GM12878 (cell line): Measurements from ENCODE around the gene IQSEC2. TPM values are rescaled to one million over a fixed set of nuclear protein-coding genes. Genes with fewer than 3 reads are reported as not detected.

ENCODE experiments used
- ATAC-seq: fragments of 200-7000 bp; cut with Tn5 transposase; 3 replicates; pipeline ENCODE4 v1.9.1; 2020; ENCODE audit warnings: mild to moderate bottlenecking, moderate library complexity
- BruUV-seq: library from RNA; stranded (reverse); fragments of 400-500 nt; replicated peaks from 2 replicates; lab custom pipeline; 2021; lab: Mats Ljungman, UMichigan
- CTCF ChIA-PET: fragments of 300-600 bp; sonication (Branson Sonifier 250); formaldehyde crosslinking; extraction: SDS; loops from one replicate; lab custom pipeline; 2021; ENCODE audit warnings: inconsistent platforms; lab: Yijun Ruan, JAX
- POLR2A ChIA-PET: fragments of 350-600 bp; formaldehyde crosslinking; extraction: SDS; loops from one replicate; lab custom pipeline; 2021; ENCODE audit warnings: inconsistent platforms; lab: Charles Lee
- RAD21 ChIA-PET: fragments of 300-600 bp; sonication (Branson Sonifier 250); formaldehyde crosslinking; loops from one replicate; lab custom pipeline; 2023; ENCODE audit warnings: antibody characterized with exemption; ENCODE audit not compliant: unreplicated experiment; lab: Charles Lee
- SMC1A ChIA-PET: fragments of 300-600 bp; sonication (Branson Sonifier 250); formaldehyde crosslinking; loops from one replicate; lab custom pipeline; 2023; ENCODE audit not compliant: unreplicated experiment, uncharacterized antibody; lab: Charles Lee
- DNase-seq: peaks from one replicate; pipeline ENCODE4 v3.0.0-alpha.2; 2011; ENCODE audit warnings: low read depth, low spot score
- FAIRE-seq: peaks from 3 replicates; lab custom pipeline; 2011; peaks lifted over from hg19 to GRCh38; lab: Jason Lieb, UNC
- H2AFZ ChIP-seq: 2 replicates; pipeline ENCODE4 v1.6.0; 2011; ENCODE audit warnings: low read depth, low read length, control low read depth; ENCODE audit not compliant: control insufficient read depth
- H3K27ac ChIP-seq: 2 replicates; pipeline ENCODE4 v1.5.1; 2011; ENCODE audit warnings: control low read depth; ENCODE audit not compliant: control insufficient read depth, insufficient read depth
- H3K27me3 ChIP-seq, 2 experiments: replicated peaks in 1 of 2; 2 replicates each; pipeline versions ENCODE4 v1.6.0 to v1.6.1; 2011; ENCODE audit warnings: low read length in 1 of 2; ENCODE audit not compliant: control insufficient read depth in 2 of 2, insufficient read depth in 2 of 2
- H3K36me3 ChIP-seq, 2 experiments: 2 replicates each; pipeline ENCODE4 v1.5.1; 2011; ENCODE audit warnings: low read length in 1 of 2; ENCODE audit not compliant: control insufficient read depth in 2 of 2, insufficient read depth in 2 of 2
- H3K4me1 ChIP-seq: 2 replicates; pipeline ENCODE4 v1.6.1; 2011; ENCODE audit warnings: mild to moderate bottlenecking, low read length, moderate library complexity, mixed read lengths; ENCODE audit not compliant: control insufficient read depth, insufficient read depth
- H3K4me2 ChIP-seq: 2 replicates; pipeline ENCODE4 v1.6.0; 2011; ENCODE audit warnings: control low read depth; ENCODE audit not compliant: control insufficient read depth, insufficient read depth
- H3K4me3 ChIP-seq: fragments of 200-600 bp; sonication (generic); 2 replicates; pipeline ENCODE4 v1.5.1; 2016
- H3K79me2 ChIP-seq: 2 replicates; pipeline ENCODE4 v1.6.0; 2011; ENCODE audit warnings: low read length; ENCODE audit not compliant: control insufficient read depth, insufficient read depth
- H3K9ac ChIP-seq: 2 replicates; pipeline ENCODE4 v1.8.0; 2011; ENCODE audit warnings: low read length, control low read depth, mixed read lengths; ENCODE audit not compliant: control insufficient read depth, insufficient read depth
- H3K9me3 ChIP-seq: replicated peaks from 3 replicates; pipeline ENCODE4 v1.5.1; 2011; ENCODE audit warnings: mild to moderate bottlenecking, low read length; ENCODE audit not compliant: control insufficient read depth, insufficient read depth
- H4K20me1 ChIP-seq: 2 replicates; pipeline ENCODE4 v1.6.0; 2011; ENCODE audit not compliant: control insufficient read depth, insufficient read depth
- ESRRA ChIP-seq: IDR thresholded peaks from 2 replicates; pipeline ENCODE4 v1.6.1; 2012; ENCODE audit warnings: mild to moderate bottlenecking, low read length, improper control_type of control experiment
- FOXM1 ChIP-seq: IDR thresholded peaks from 2 replicates; pipeline ENCODE4 v1.6.1; 2012; ENCODE audit warnings: low read depth, mild to moderate bottlenecking, inconsistent platforms, low read length, moderate library complexity
- GATAD2B ChIP-seq: fragments of 450-650 bp; conservative IDR thresholded peaks from 2 replicates; pipeline ENCODE4 v1.6.1; 2017; ENCODE audit warnings: low read depth, mild to moderate bottlenecking, moderate library complexity
- KAT2A ChIP-seq: conservative IDR thresholded peaks from 2 replicates; pipeline ENCODE4 v1.6.1; 2011; ENCODE audit warnings: low read depth, low read length; ENCODE audit not compliant: control insufficient read depth
- LARP7 ChIP-seq: fragments of 450-650 bp; IDR thresholded peaks from 2 replicates; pipeline ENCODE4 v1.6.1; 2017; ENCODE audit warnings: mild to moderate bottlenecking
- NFIC ChIP-seq: IDR thresholded peaks from 2 replicates; pipeline ENCODE4 v1.6.1; 2012; ENCODE audit warnings: low read depth, mild to moderate bottlenecking, inconsistent platforms, low read length, moderate library complexity
- NFYB ChIP-seq: IDR thresholded peaks from 2 replicates; pipeline ENCODE4 v1.6.1; 2011; ENCODE audit warnings: low read depth, mild to moderate bottlenecking, low read length, improper control_type of control experiment, moderate library complexity; ENCODE audit not compliant: insufficient read depth
- NR2C2 ChIP-seq: IDR thresholded peaks from 2 replicates; pipeline ENCODE4 v1.6.1; 2011; ENCODE audit warnings: borderline replicate concordance, low read depth; ENCODE audit not compliant: control insufficient read depth, insufficient read length
- POLR2AphosphoS5 ChIP-seq: IDR thresholded peaks from 2 replicates; pipeline ENCODE4 v1.6.1; 2011; ENCODE audit warnings: mild to moderate bottlenecking, low read length, inconsistent platforms
- RAD51 ChIP-seq: fragments of 450-650 bp; IDR thresholded peaks from 2 replicates; pipeline ENCODE4 v1.6.1; 2016; ENCODE audit warnings: moderate library complexity, mild to moderate bottlenecking, inconsistent platforms
- RCOR1 ChIP-seq: conservative IDR thresholded peaks from 2 replicates; pipeline ENCODE4 v1.6.1; 2012; ENCODE audit warnings: low read depth, low read length, improper control_type of control experiment
- RFX5 ChIP-seq: IDR thresholded peaks from 2 replicates; pipeline ENCODE4 v1.6.1; 2011; ENCODE audit warnings: low read depth, low read length, improper control_type of control experiment
- SMAD1 ChIP-seq: fragments of 450-650 bp; IDR thresholded peaks from 2 replicates; pipeline ENCODE4 v1.6.1; 2018; ENCODE audit warnings: mild to moderate bottlenecking, low read depth; ENCODE audit not compliant: partially characterized antibody
- SMAD5 ChIP-seq: IDR thresholded peaks from 2 replicates; pipeline ENCODE4 v1.6.1; 2016; ENCODE audit warnings: antibody characterized with exemption, low read depth
- SREBF2 ChIP-seq: IDR thresholded peaks from 2 replicates; pipeline ENCODE4 v1.6.1; 2012; ENCODE audit warnings: mild to moderate bottlenecking, low read length
- STAT1 ChIP-seq: fragments of 450-650 bp; conservative IDR thresholded peaks from 2 replicates; pipeline ENCODE4 v1.6.1; 2014; ENCODE audit warnings: antibody characterized with exemption, mild to moderate bottlenecking
- TCF12 ChIP-seq: IDR thresholded peaks from 2 replicates; pipeline ENCODE4 v1.6.1; 2011; ENCODE audit warnings: low read depth, mild to moderate bottlenecking, low read length
- TCF7 ChIP-seq: IDR thresholded peaks from 2 replicates; pipeline ENCODE4 v1.6.1; 2014; ENCODE audit warnings: antibody characterized with exemption, borderline replicate concordance
- WGBS: methylation state at CpG from one replicate; pipeline ENCODE4 v1.1.6; 2016; ENCODE audit warnings: low lambda C conversion rate; ENCODE audit not compliant: insufficient replicate concordance, insufficient coverage; ENCODE audit errors: missing lambda C conversion rate; 5-methylcytosine and 5-hydroxymethylcytosine counted together
- in situ Hi-C: fragments of 300-500 bp; cut with MboI; formaldehyde crosslinking; loops from 9 replicates; pipeline ENCODE4 v1.14.3; 2018; ENCODE audit warnings: mixed read lengths
- intact Hi-C: fragments of 100-400 bp; cut with micrococcal nuclease; formaldehyde crosslinking; loops from one replicate; pipeline ENCODE4 v1.14.2; 2022; ENCODE audit not compliant: unreplicated experiment
- polyA plus RNA-seq, 11 experiments: library from polyadenylated mRNA; depleted of rRNA in 4 of 11; unstranded in 6 of 11; stranded (reverse) in 5 of 11; fragments of >200 nt; fragmentation: Nextera tagmentation in 4 of 11; fragmentation: Illumina TruSeq in 1 of 11; extraction: Ambion mirVana in 4 of 11; extraction: Trizol in 1 of 11; gene quantifications; 1 replicate in 1 of 11; 2 replicates in 10 of 11; pipeline versions ENCODE4 v1.2.1 to v1.2.3, GENCODE V29; 2011 to 2016; ENCODE audit warnings: inconsistent platforms in 2 of 11, missing spikeins in 2 of 11, low read depth in 1 of 11
- total RNA-seq, 4 experiments: library from RNA; depleted of rRNA in 3 of 4; stranded (reverse); fragments of >200 nt in 3 of 4; fragmentation: Illumina TruSeq in 1 of 4; extraction: Trizol in 1 of 4; gene quantifications; 2 replicates each; pipeline versions ENCODE4 v1.2.1 to v1.2.3, GENCODE V29; 2013 to 2021
- TF ChIP-seq, protein P1 (sequence below): fragments of 450-650 bp; IDR thresholded peaks from 2 replicates; pipeline ENCODE4 v1.6.1; 2017; ENCODE audit warnings: antibody characterized with exemption, mild to moderate bottlenecking, moderate library complexity
- TF ChIP-seq, protein P2 (sequence below): fragments of 450-650 bp; formaldehyde crosslinking; IDR thresholded peaks from 2 replicates; pipeline ENCODE4 v1.4.0; 2020; ENCODE audit warnings: mild to moderate bottlenecking, moderate library complexity

Gene IQSEC2
- total and polyA plus RNA-seq, 10 of the 15 experiments (the other 5 are each of a cell fraction or from before 2014, with no cell fraction given), result 0.01 to 0.23 (median 0.04) TPM; not detected in 3

DNA sequence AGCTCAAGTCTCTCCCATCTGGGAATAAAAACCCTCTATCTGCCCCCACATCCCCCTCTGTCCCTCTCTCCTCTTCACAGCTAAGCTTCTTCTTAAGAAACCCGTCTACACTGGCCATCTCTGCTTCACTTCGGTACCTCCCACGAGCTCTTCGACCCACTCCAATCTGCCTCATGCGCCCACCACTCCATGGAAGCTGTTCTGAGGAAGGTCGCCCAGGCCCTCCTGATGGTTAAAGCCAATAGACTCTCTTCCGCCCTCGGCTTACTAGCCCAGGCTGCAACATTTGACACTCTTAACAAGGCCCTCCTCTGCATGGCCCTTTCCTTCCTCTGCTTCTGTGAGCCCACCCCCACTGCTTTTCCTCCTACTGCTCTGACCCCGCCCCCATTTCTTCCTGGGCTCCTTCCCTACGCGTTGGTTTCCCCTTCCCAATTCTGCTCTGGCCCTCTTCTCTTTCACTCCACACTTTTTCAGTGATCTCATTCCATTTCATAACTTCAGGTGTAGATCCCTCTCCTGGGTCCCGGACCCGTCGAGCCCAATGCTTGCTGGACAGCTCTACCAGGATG, 11.8 kb downstream of the IQSEC2 start (continued):
- TF ChIP-seq POLR2AphosphoS5, result no peak
- TF ChIP-seq SREBF2, result no peak
- TF ChIP-seq RFX5, result no peak
- TF ChIP-seq TCF7, result no peak
- no peak for TF ChIP-seq LARP7
- TF ChIP-seq FOXM1, result no peak

DNA sequence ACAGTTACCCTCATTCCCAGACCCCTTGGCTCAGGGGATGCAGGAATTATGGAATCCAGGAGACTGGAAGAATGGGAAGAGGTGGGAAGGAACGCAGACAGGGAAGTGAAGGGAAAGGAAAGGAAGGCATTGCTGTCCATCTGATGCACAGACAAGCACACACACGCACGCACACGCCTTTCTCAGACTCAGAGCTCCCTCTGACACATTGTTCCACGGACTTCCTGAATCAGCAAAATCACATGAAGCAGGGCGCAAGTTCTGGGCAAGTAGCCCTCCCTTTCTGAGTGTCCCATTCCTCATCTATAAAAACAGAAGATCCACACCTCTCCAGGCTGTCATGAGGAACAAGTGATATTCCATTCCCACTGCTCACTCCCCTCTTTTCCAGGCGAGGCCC, 13.2 kb downstream of the IQSEC2 start:
- RAD21 ChIA-PET, result no interaction called here
- FAIRE-seq, result no peak
- ATAC-seq, result no peak
- no peak for DNase-seq
- Histone ChIP-seq H3K4me1 (no peaks in the 10 kb centered on the region), H3K79me2 (no peaks in the 10 kb centered on the region), H3K36me3 (no peaks in the 10 kb centered on the region), H2AFZ (no peak overlapping the region), H3K4me3 (no peak overlapping the region), H3K4me2 (no peak overlapping the region), H3K27ac (no peak overlapping the region), H4K20me1 (no peaks in the 10 kb centered on the region), H3K9ac (no peak overlapping the region), H3K9me3 (no peaks in the 10 kb centered on the region), H3K27me3 (peaks cover 0 to 1% of the 10 kb centered on the region in 2 experiments; a peak in 1 of 4 replicates)
- WGBS, result 47% methylated on average over 7 of the region's 7 CpGs
- BruUV-seq, result no TSS peak
- intact Hi-C loops (no loop called here), in situ Hi-C loops (no loop called here)
- POLR2A ChIA-PET, result no interaction called here
- SMC1A ChIA-PET, result no interaction called here
- CTCF ChIA-PET, result interaction anchor here (1.0 kb wide), 1 partner anchor 14 kb away, joined by 3 read pairs; no protein-coding TSS in a partner anchor
- no peak for TF ChIP-seq KAT2A
- TF ChIP-seq SMAD1, result no peak
- no peak for TF ChIP-seq NFIC
- TF ChIP-seq NR2C2, result no peak
- no peak for TF ChIP-seq SMAD5
- TF ChIP-seq ESRRA, result no peak
- TF ChIP-seq, protein P1, sequence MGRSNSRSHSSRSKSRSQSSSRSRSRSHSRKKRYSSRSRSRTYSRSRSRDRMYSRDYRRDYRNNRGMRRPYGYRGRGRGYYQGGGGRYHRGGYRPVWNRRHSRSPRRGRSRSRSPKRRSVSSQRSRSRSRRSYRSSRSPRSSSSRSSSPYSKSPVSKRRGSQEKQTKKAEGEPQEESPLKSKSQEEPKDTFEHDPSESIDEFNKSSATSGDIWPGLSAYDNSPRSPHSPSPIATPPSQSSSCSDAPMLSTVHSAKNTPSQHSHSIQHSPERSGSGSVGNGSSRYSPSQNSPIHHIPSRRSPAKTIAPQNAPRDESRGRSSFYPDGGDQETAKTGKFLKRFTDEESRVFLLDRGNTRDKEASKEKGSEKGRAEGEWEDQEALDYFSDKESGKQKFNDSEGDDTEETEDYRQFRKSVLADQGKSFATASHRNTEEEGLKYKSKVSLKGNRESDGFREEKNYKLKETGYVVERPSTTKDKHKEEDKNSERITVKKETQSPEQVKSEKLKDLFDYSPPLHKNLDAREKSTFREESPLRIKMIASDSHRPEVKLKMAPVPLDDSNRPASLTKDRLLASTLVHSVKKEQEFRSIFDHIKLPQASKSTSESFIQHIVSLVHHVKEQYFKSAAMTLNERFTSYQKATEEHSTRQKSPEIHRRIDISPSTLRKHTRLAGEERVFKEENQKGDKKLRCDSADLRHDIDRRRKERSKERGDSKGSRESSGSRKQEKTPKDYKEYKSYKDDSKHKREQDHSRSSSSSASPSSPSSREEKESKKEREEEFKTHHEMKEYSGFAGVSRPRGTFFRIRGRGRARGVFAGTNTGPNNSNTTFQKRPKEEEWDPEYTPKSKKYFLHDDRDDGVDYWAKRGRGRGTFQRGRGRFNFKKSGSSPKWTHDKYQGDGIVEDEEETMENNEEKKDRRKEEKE, result no peak
- TF ChIP-seq NFYB, result no peak
- TF ChIP-seq TCF12, result no peak
- TF ChIP-seq, protein P2, sequence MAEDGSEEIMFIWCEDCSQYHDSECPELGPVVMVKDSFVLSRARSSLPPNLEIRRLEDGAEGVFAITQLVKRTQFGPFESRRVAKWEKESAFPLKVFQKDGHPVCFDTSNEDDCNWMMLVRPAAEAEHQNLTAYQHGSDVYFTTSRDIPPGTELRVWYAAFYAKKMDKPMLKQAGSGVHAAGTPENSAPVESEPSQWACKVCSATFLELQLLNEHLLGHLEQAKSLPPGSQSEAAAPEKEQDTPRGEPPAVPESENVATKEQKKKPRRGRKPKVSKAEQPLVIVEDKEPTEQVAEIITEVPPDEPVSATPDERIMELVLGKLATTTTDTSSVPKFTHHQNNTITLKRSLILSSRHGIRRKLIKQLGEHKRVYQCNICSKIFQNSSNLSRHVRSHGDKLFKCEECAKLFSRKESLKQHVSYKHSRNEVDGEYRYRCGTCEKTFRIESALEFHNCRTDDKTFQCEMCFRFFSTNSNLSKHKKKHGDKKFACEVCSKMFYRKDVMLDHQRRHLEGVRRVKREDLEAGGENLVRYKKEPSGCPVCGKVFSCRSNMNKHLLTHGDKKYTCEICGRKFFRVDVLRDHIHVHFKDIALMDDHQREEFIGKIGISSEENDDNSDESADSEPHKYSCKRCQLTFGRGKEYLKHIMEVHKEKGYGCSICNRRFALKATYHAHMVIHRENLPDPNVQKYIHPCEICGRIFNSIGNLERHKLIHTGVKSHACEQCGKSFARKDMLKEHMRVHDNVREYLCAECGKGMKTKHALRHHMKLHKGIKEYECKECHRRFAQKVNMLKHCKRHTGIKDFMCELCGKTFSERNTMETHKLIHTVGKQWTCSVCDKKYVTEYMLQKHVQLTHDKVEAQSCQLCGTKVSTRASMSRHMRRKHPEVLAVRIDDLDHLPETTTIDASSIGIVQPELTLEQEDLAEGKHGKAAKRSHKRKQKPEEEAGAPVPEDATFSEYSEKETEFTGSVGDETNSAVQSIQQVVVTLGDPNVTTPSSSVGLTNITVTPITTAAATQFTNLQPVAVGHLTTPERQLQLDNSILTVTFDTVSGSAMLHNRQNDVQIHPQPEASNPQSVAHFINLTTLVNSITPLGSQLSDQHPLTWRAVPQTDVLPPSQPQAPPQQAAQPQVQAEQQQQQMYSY (CRISPR knock-in tag), result no peak
- no peak for TF ChIP-seq GATAD2B
- TF ChIP-seq RCOR1, result no peak
- no peak for TF ChIP-seq STAT1
- TF ChIP-seq RAD51, result no peak
